HAP-1 (cell line): ENCODE data around the gene NIT1.

Source experiments
- DNase-seq, 2 experiments: peaks; one replicate each; pipeline ENCODE4 v3.0.0-alpha.2; 2016 to 2020; ENCODE audit warnings: low spot score in 2 of 2
- H3K27me3 ChIP-seq: fragments of 250-450 bp; sonication (Bioruptor Pico); 2 replicates; pipeline ENCODE4 v1.5.1; 2020; ENCODE audit warnings: low read depth, mild to moderate bottlenecking, moderate library complexity
- H3K36me3 ChIP-seq: fragments of 250-450 bp; sonication (Bioruptor Pico); replicated peaks from 2 replicates; pipeline ENCODE4 v1.5.1; 2020; ENCODE audit warnings: mild to moderate bottlenecking
- H3K4me1 ChIP-seq: fragments of 250-450 bp; sonication (Bioruptor Pico); 2 replicates; pipeline ENCODE4 v1.5.1; 2020; ENCODE audit warnings: mild to moderate bottlenecking
- H3K4me3 ChIP-seq: fragments of 250-450 bp; sonication (Bioruptor Pico); 2 replicates; pipeline ENCODE4 v1.5.1; 2020; ENCODE audit warnings: mild to moderate bottlenecking, moderate library complexity
- H3K9me3 ChIP-seq: fragments of 250-450 bp; sonication (Bioruptor Pico); 2 replicates; pipeline ENCODE4 v1.5.1; 2020; ENCODE audit warnings: mild to moderate bottlenecking, moderate library complexity
- in situ Hi-C: fragments of 300-500 bp; cut with MboI; formaldehyde crosslinking; loops from 3 replicates; pipeline ENCODE4 v1.14.3; 2020; ENCODE audit warnings: low sequenced_read_pairs, inconsistent platforms, mixed read lengths

The NIT1 gene

GRCh38 chr1:161079436-161080110, 38.3 kb upstream of the NIT1 start:
- Histone ChIP-seq H3K9me3 (no peaks in the 10 kb centered on the region), H3K4me1 (peaks cover 8% of the 10 kb centered on the region), H3K27me3 (no peaks in the 10 kb centered on the region), H3K36me3 (no peaks in the 10 kb centered on the region), H3K4me3 (no peak overlapping the region)
- in situ Hi-C loops = no loop called here
- no peak for DNase-seq

GRCh38 chr1:161080441-161081405, 37.2 kb upstream of the NIT1 start:
- Histone ChIP-seq H3K4me3 (no peak overlapping the region), H3K36me3 (no peaks in the 10 kb centered on the region), H3K27me3 (no peaks in the 10 kb centered on the region), H3K4me1 (peaks cover 8% of the 10 kb centered on the region), H3K9me3 (no peaks in the 10 kb centered on the region)
- peak; percentile 51 to 53 for DNase-seq
- in situ Hi-C loops = no loop called here

GRCh38 chr1:161081519-161081918, 36.4 kb upstream of the NIT1 start:
- Histone ChIP-seq H3K27me3 (no peaks in the 10 kb centered on the region), H3K4me3 (no peak overlapping the region), H3K4me1 (peaks cover 8% of the 10 kb centered on the region), H3K36me3 (no peaks in the 10 kb centered on the region), H3K9me3 (no peaks in the 10 kb centered on the region)
- no peak for DNase-seq
- in situ Hi-C loops = no loop called here

GRCh38 chr1:161082483-161082882, 35.4 kb upstream of the NIT1 start:
- peaks cover 8% of the 10 kb centered on the region for H3K4me1 ChIP-seq
- in situ Hi-C loops = no loop called here
- H3K27me3 ChIP-seq = no peaks in the 10 kb centered on the region
- H3K9me3 ChIP-seq = no peaks in the 10 kb centered on the region
- no peaks in the 10 kb centered on the region for H3K36me3 ChIP-seq
- no peak overlapping the region for H3K4me3 ChIP-seq
- no peak for DNase-seq

GRCh38 chr1:161082996-161083747, 34.7 kb upstream of the NIT1 start:
- H3K4me3 ChIP-seq = no peak overlapping the region
- in situ Hi-C loops = no loop called here
- DNase-seq = no peak
- no peaks in the 10 kb centered on the region for H3K27me3 ChIP-seq
- H3K9me3 ChIP-seq = no peaks in the 10 kb centered on the region
- H3K4me1 ChIP-seq = peaks cover 8% of the 10 kb centered on the region
- no peaks in the 10 kb centered on the region for H3K36me3 ChIP-seq

GRCh38 chr1:161083748-161084596, 33.9 kb upstream of the NIT1 start:
- Histone ChIP-seq H3K4me3 (no peak overlapping the region), H3K27me3 (no peaks in the 10 kb centered on the region), H3K36me3 (no peaks in the 10 kb centered on the region), H3K9me3 (no peaks in the 10 kb centered on the region), H3K4me1 (peaks cover 8% of the 10 kb centered on the region)
- in situ Hi-C loops = no loop called here
- DNase-seq = no peak

GRCh38 chr1:161084597-161084988, 33.3 kb upstream of the NIT1 start:
- in situ Hi-C loops = no loop called here
- Histone ChIP-seq H3K4me1 (peaks cover 8% of the 10 kb centered on the region), H3K27me3 (no peaks in the 10 kb centered on the region), H3K36me3 (no peaks in the 10 kb centered on the region), H3K4me3 (no peak overlapping the region), H3K9me3 (no peaks in the 10 kb centered on the region)
- DNase-seq = no peak

- Histone ChIP-seq H3K4me1 (peaks cover 6% of the 10 kb centered on the region), H3K36me3 (no peaks in the 10 kb centered on the region), H3K27me3 (no peaks in the 10 kb centered on the region), H3K9me3 (no peaks in the 10 kb centered on the region), H3K4me3 (no peak overlapping the region)
- DNase-seq = no peak
- in situ Hi-C loops = no loop called here
These were observed 32.7 kb upstream of the NIT1 start for GRCh38 chr1:161085165-161085564.

- H3K4me1 ChIP-seq = no peaks in the 10 kb centered on the region
- no peaks in the 10 kb centered on the region for H3K9me3 ChIP-seq
These were observed 31.4 kb upstream of the NIT1 start for GRCh38 chr1:161086457-161086856.

GRCh38 chr1:161088587-161089110, 29.3 kb upstream of the NIT1 start:
- in situ Hi-C loops = no loop called here
- Histone ChIP-seq H3K4me3 (no peak overlapping the region), H3K27me3 (no peaks in the 10 kb centered on the region), H3K4me1 (no peaks in the 10 kb centered on the region), H3K9me3 (no peaks in the 10 kb centered on the region), H3K36me3 (no peaks in the 10 kb centered on the region)
- DNase-seq = no peak

More at GRCh38 chr1:161086457-161086856, 31.4 kb upstream of the NIT1 start:
- Histone ChIP-seq H3K4me3 (no peak overlapping the region), H3K27me3 (no peaks in the 10 kb centered on the region), H3K36me3 (no peaks in the 10 kb centered on the region)
- in situ Hi-C loops = no loop called here
- no peak for DNase-seq

GRCh38 chr1:161089251-161089924, 28.5 kb upstream of the NIT1 start, which contains the start of gene NECTIN4:
Gene NECTIN4, minus strand, starts transcription at chr1:161089558. Its CDS starts 262 bp downstream, at chr1:161089296.
- Histone ChIP-seq H3K36me3 (no peaks in the 10 kb centered on the region), H3K9me3 (no peaks in the 10 kb centered on the region), H3K4me1 (no peaks in the 10 kb centered on the region), H3K27me3 (no peaks in the 10 kb centered on the region), H3K4me3 (no peak within 1 kb of the TSS)
- DNase-seq = no peak
- in situ Hi-C loops = no loop called here

- in situ Hi-C loops = loop anchor here (10.0 kb wide), 2 partner anchors 95 to 365 kb away; no protein-coding TSS in a partner anchor
- H3K4me1 ChIP-seq = no peaks in the 10 kb centered on the region
- no peaks in the 10 kb centered on the region for H3K9me3 ChIP-seq
- H3K4me3 ChIP-seq = no peak overlapping the region
- no peaks in the 10 kb centered on the region for H3K27me3 ChIP-seq
- H3K36me3 ChIP-seq = no peaks in the 10 kb centered on the region
- DNase-seq = no peak
These were observed 28.0 kb upstream of the NIT1 start for GRCh38 chr1:161089938-161090337.
